ENCODE data around the gene HSD17B14. TPM values are rescaled to one million over a fixed set of nuclear protein-coding genes. Genes with fewer than 3 reads are reported as not detected.
"Not testable (repeated sequence)": the region's sequence is repeated elsewhere in the genome, so short reads cannot be mapped to it uniquely, and the experiment has no call there.

HSD17B14 gene
- total and polyA plus RNA-seq, 2 donors (not counting 1 experiment from before 2014, with no cell fraction given): 4.5 to 11.1 TPM

- no peak overlapping the region for H3K4me2 ChIP-seq (ENCODE audit: extremely low read depth, insufficient read depth, low read length)
These were observed 42.1 kb upstream of the HSD17B14 start for GRCh38 chr19:48878196-48879024.

GRCh38 chr19:48877855-48878195 is 41.5 kb upstream of the HSD17B14 start:
- TF ChIP-seq, protein P1, sequence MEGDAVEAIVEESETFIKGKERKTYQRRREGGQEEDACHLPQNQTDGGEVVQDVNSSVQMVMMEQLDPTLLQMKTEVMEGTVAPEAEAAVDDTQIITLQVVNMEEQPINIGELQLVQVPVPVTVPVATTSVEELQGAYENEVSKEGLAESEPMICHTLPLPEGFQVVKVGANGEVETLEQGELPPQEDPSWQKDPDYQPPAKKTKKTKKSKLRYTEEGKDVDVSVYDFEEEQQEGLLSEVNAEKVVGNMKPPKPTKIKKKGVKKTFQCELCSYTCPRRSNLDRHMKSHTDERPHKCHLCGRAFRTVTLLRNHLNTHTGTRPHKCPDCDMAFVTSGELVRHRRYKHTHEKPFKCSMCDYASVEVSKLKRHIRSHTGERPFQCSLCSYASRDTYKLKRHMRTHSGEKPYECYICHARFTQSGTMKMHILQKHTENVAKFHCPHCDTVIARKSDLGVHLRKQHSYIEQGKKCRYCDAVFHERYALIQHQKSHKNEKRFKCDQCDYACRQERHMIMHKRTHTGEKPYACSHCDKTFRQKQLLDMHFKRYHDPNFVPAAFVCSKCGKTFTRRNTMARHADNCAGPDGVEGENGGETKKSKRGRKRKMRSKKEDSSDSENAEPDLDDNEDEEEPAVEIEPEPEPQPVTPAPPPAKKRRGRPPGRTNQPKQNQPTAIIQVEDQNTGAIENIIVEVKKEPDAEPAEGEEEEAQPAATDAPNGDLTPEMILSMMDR (conservative IDR thresholded peaks at IDR 0.05 in 1 of 2, IDR thresholded peaks at IDR 0.05 in 1 of 2; ENCODE audit: low read depth in 1 of 2, low read length in 2 of 2): no peak
- no peak for TF ChIP-seq EZH2 (IDR thresholded peaks at IDR 0.05; ENCODE audit: low read length, missing control alignments)
- Histone ChIP-seq H3K79me2 (ENCODE audit: control insufficient read depth, insufficient read depth, low read length) (peaks cover 39% of the 10 kb centered on the region), H3K9me3 (ENCODE audit: control insufficient read depth, insufficient read depth, low read depth, low read length) (no peaks in the 10 kb centered on the region), H3K4me1 (ENCODE audit: control insufficient read depth, extremely low read depth, insufficient read depth, low read length) (peaks cover 3% of the 10 kb centered on the region), H3K27me3 (ENCODE audit: control insufficient read depth, insufficient read depth, low read length) (no peaks in the 10 kb centered on the region), H4K20me1 (ENCODE audit: control insufficient read depth, extremely low read depth, insufficient read depth, low read length) (no peaks in the 10 kb centered on the region), H3K4me2 (ENCODE audit: extremely low read depth, insufficient read depth, low read length) (no peak overlapping the region), H3K36me3 (ENCODE audit: control insufficient read depth, insufficient read depth, low read length) (peaks cover 22% of the 10 kb centered on the region), H3K27ac (ENCODE audit: insufficient read depth, low read length) (peak overlapping the region; percentile 1), H3K9ac (ENCODE audit: insufficient read depth, low read length) (no peak overlapping the region), H2AFZ (ENCODE audit: low read length) (no peak overlapping the region), H3K4me3 (replicated peaks in 1 of 4; ENCODE audit: control extremely low read depth in 1 of 4, insufficient read depth in 1 of 4, low read depth in 3 of 4, low read length in 4 of 4) (no peak overlapping the region)
- no peak for DNase-seq (ENCODE audit: low read depth in 2 of 2)

More at GRCh38 chr19:48878196-48879024, 42.1 kb upstream of the HSD17B14 start:
- Histone ChIP-seq H3K27ac (ENCODE audit: insufficient read depth, low read length) (peak overlapping the region; percentile 1), H3K27me3 (ENCODE audit: control insufficient read depth, insufficient read depth, low read length) (no peaks in the 10 kb centered on the region), H3K4me3 (replicated peaks in 1 of 4; ENCODE audit: control extremely low read depth in 1 of 4, insufficient read depth in 1 of 4, low read depth in 3 of 4, low read length in 4 of 4) (no peak overlapping the region), H3K9ac (ENCODE audit: insufficient read depth, low read length) (no peak overlapping the region), H3K79me2 (ENCODE audit: control insufficient read depth, insufficient read depth, low read length) (peaks cover 33% of the 10 kb centered on the region), H2AFZ (ENCODE audit: low read length) (no peak overlapping the region), H3K4me1 (ENCODE audit: control insufficient read depth, extremely low read depth, insufficient read depth, low read length) (peaks cover 3% of the 10 kb centered on the region), H3K36me3 (ENCODE audit: control insufficient read depth, insufficient read depth, low read length) (peaks cover 22% of the 10 kb centered on the region), H3K9me3 (ENCODE audit: control insufficient read depth, insufficient read depth, low read depth, low read length) (no peaks in the 10 kb centered on the region), H4K20me1 (ENCODE audit: control insufficient read depth, extremely low read depth, insufficient read depth, low read length) (no peaks in the 10 kb centered on the region)
- TF ChIP-seq EZH2 (IDR thresholded peaks at IDR 0.05; ENCODE audit: low read length, missing control alignments): no peak
- TF ChIP-seq, protein P1 (conservative IDR thresholded peaks at IDR 0.05 in 1 of 2, IDR thresholded peaks at IDR 0.05 in 1 of 2; ENCODE audit: low read depth in 1 of 2, low read length in 2 of 2): no peak
- peak; percentile 53 to 63 for DNase-seq (ENCODE audit: low read depth in 2 of 2)

DNA sequence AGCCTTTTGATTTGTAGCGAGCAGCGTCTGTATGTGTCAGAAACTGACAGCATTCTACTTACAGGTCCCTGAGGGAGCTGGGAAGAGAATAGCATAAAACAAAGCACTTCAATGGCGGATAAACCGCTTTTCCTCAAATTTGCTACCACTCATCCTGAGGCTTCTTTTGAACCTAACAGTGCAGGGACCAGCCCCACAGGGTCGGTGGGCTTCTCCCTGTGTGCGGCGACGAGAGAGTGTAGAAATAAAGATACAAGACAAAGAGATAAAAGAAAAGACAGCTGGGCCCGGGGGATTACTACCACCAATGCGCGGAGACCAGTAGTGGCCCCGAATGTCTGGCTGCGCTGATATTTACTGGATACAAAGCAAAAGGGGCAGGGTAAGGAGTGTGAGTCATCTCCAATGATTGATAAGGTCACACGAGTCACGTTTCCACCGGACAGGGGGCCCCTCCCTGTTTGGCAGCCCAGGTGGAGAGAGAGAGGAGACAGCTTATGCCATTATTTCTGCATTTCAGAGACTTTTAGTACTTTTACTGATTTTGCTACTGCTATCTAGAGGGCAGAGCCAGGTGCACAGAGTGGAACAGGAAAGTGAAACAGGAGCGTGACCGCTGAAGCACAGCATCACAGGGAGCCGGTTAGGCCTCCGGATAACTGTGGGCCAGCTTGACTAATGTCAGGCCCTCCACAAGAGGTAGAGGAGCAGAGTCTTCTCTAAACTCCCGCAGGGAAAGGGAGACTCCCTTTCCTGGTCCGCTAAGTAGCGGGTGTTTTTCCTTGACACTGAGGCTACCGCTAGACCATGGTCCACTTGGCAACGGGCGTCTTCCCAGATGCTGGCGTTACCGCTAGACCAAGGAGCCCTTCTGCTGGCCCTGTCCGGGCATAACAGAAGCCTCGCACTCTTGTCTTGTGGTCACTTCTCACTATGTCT is 40.0 kb upstream of the HSD17B14 start:
- not testable (repeated sequence) for H2AFZ ChIP-seq (ENCODE audit: low read length); DNase-seq (ENCODE audit: low read depth in 2 of 2); H4K20me1 ChIP-seq (ENCODE audit: control insufficient read depth, extremely low read depth, insufficient read depth, low read length); H3K9me3 ChIP-seq (ENCODE audit: control insufficient read depth, insufficient read depth, low read depth, low read length); H3K27me3 ChIP-seq (ENCODE audit: control insufficient read depth, insufficient read depth, low read length); H3K4me1 ChIP-seq (ENCODE audit: control insufficient read depth, extremely low read depth, insufficient read depth, low read length)
- Histone ChIP-seq H3K4me3 (replicated peaks in 1 of 4; ENCODE audit: control extremely low read depth in 1 of 4, insufficient read depth in 1 of 4, low read depth in 3 of 4, low read length in 4 of 4) (peak overlapping the region; percentile 78 to 99 (median 98)), H3K36me3 (ENCODE audit: control insufficient read depth, insufficient read depth, low read length) (peaks cover 22% of the 10 kb centered on the region), H3K9ac (ENCODE audit: insufficient read depth, low read length) (peak overlapping the region; percentile 100), H3K27ac (ENCODE audit: insufficient read depth, low read length) (peak overlapping the region; percentile 100), H3K79me2 (ENCODE audit: control insufficient read depth, insufficient read depth, low read length) (peaks cover 44% of the 10 kb centered on the region), H3K4me2 (ENCODE audit: extremely low read depth, insufficient read depth, low read length) (peak overlapping the region; percentile 99)
